Activated CD4-positive, alpha-beta T cell treated with anti-CD3 and anti-CD28 coated beads for 36 hours (primary cell): Measurements from ENCODE around the gene ANKH. TPM values are rescaled to one million over a fixed set of nuclear protein-coding genes. Genes with fewer than 3 reads are reported as not detected.

Experiments
- ATAC-seq: fragments of 200-7000 bp; cut with Tn5 transposase; one replicate; pipeline ENCODE4 v1.10.0; 2021; ENCODE audit warnings: mild to moderate bottlenecking, moderate library complexity
- CTCF ChIA-PET: fragments of 350-600 bp; sonication (Branson Sonifier 250); formaldehyde crosslinking; loops from one replicate; lab custom pipeline; 2021; ENCODE audit warnings: antibody characterized with exemption; lab: Charles Lee
- POLR2A ChIA-PET: fragments of 350-600 bp; sonication (Branson Sonifier 250); formaldehyde crosslinking; loops from one replicate; lab custom pipeline; 2021; ENCODE audit warnings: antibody characterized with exemption, inconsistent platforms; lab: Charles Lee
- DNase-seq: peaks from one replicate; pipeline ENCODE4 v3.0.0-alpha.2; 2020
- H3K27ac Mint-ChIP-seq: one replicate; pipeline ENCODE4 v1.8.0; 2021; ENCODE audit warnings: mixed read lengths
- H3K27me3 Mint-ChIP-seq: one replicate; pipeline ENCODE4 v1.8.0; 2021; ENCODE audit warnings: mixed read lengths
- H3K36me3 Mint-ChIP-seq: one replicate; pipeline ENCODE4 v1.8.0; 2021; ENCODE audit warnings: low read depth, mixed read lengths
- H3K4me1 Mint-ChIP-seq: one replicate; pipeline ENCODE4 v1.8.0; 2021; ENCODE audit warnings: mixed read lengths
- H3K4me3 Mint-ChIP-seq: one replicate; pipeline ENCODE4 v1.8.0; 2021; ENCODE audit warnings: mild to moderate bottlenecking, moderate library complexity, mixed read lengths
- H3K9me3 Mint-ChIP-seq: one replicate; pipeline ENCODE4 v1.8.0; 2021; ENCODE audit warnings: low read depth, mixed read lengths
- intact Hi-C, 2 experiments: fragments of 100-400 bp; cut with DNase I in 1 of 2; cut with micrococcal nuclease in 1 of 2; formaldehyde crosslinking; loops; one replicate each; pipeline versions ENCODE4 v1.14.2 to v1.15.1; 2022 to 2024; cut with DNase I, micrococcal nuclease
- total RNA-seq, 2 experiments: library from RNA; stranded (reverse); gene quantifications; one replicate each; pipeline ENCODE4 v1.2.3, GENCODE V29; 2021

ANKH gene
- total RNA-seq, 2 experiments from 2014 or later: 72.8 to 76.4 TPM

- Mint-ChIP-seq H3K4me1 (peaks cover 33% of the 10 kb centered on the region), H3K27me3 (no peaks in the 10 kb centered on the region), H3K4me3 (no peak overlapping the region), H3K36me3 (peaks cover 54% of the 10 kb centered on the region), H3K9me3 (no peaks in the 10 kb centered on the region), H3K27ac (no peak overlapping the region)
- ChIA-PET POLR2A (no interaction called here), CTCF (interaction anchor here (0.5 kb wide), 1 partner anchor 472 kb away, joined by 3 read pairs; no protein-coding TSS in a partner anchor)
- no peak for ATAC-seq
- no peak for DNase-seq
- intact Hi-C loops: no loop called here
Measured at GRCh38 chr5:14679595-14679994, 192.0 kb downstream of the ANKH start.

GRCh38 chr5:14678773-14679334 is 192.7 kb downstream of the ANKH start:
- Mint-ChIP-seq H3K9me3 (no peaks in the 10 kb centered on the region), H3K36me3 (peaks cover 60% of the 10 kb centered on the region), H3K27me3 (no peaks in the 10 kb centered on the region), H3K27ac (peak overlapping the region; percentile 55), H3K4me1 (peaks cover 39% of the 10 kb centered on the region), H3K4me3 (no peak overlapping the region)
- DNase-seq: no peak
- ATAC-seq: no peak
- POLR2A ChIA-PET: no interaction called here
- CTCF ChIA-PET: interaction anchor here (0.8 kb wide), 1 partner anchor 214 kb away, joined by 3 read pairs; no protein-coding TSS in a partner anchor
- intact Hi-C loops: no loop called here

GRCh38 chr5:14676320-14676719 is 195.3 kb downstream of the ANKH start:
- H3K36me3 Mint-ChIP-seq: peaks cover 56% of the 10 kb centered on the region
- CTCF ChIA-PET: interaction anchor here (0.6 to 3.3 kb wide), 3 partner anchors 9 to 1446 kb away, joined by 4 to 12 read pairs (median 8); no protein-coding TSS in a partner anchor
- no peaks in the 10 kb centered on the region for H3K27me3 Mint-ChIP-seq
- ATAC-seq: peak; percentile 61
- peak overlapping the region; percentile 87 for H3K27ac Mint-ChIP-seq
- intact Hi-C loops: no loop called here
- POLR2A ChIA-PET: no interaction called here
- peaks cover 63% of the 10 kb centered on the region for H3K4me1 Mint-ChIP-seq
- H3K4me3 Mint-ChIP-seq: peak overlapping the region; percentile 38
- H3K9me3 Mint-ChIP-seq: no peaks in the 10 kb centered on the region
- DNase-seq: peak; percentile 52

GRCh38 chr5:14675865-14676300 is 195.7 kb downstream of the ANKH start:
- Mint-ChIP-seq H3K4me1 (peaks cover 68% of the 10 kb centered on the region), H3K4me3 (peak overlapping the region; percentile 38), H3K27me3 (no peaks in the 10 kb centered on the region), H3K27ac (peak overlapping the region; percentile 87), H3K9me3 (no peaks in the 10 kb centered on the region), H3K36me3 (peaks cover 54% of the 10 kb centered on the region)
- ATAC-seq: peak; percentile 34
- ChIA-PET POLR2A (no interaction called here), CTCF (interaction anchor here (0.7 to 3.3 kb wide), 5 partner anchors 9 to 292 kb away, joined by 3 to 12 read pairs (median 8); no protein-coding TSS in a partner anchor)
- no peak for DNase-seq
- intact Hi-C loops: no loop called here

- ChIA-PET POLR2A (no interaction called here), CTCF (interaction anchor here (0.7 to 3.3 kb wide), 8 partner anchors 8 to 293 kb away, joined by 3 to 12 read pairs (median 4); no protein-coding TSS in a partner anchor)
- Mint-ChIP-seq H3K27me3 (no peaks in the 10 kb centered on the region), H3K4me1 (peaks cover 71% of the 10 kb centered on the region), H3K4me3 (peak overlapping the region; percentile 38), H3K36me3 (peaks cover 50% of the 10 kb centered on the region), H3K9me3 (no peaks in the 10 kb centered on the region), H3K27ac (peak overlapping the region; percentile 87)
- ATAC-seq: peak; percentile 56
- intact Hi-C loops: no loop called here
- no peak for DNase-seq
Measured at GRCh38 chr5:14674983-14675854, 196.4 kb downstream of the ANKH start.

GRCh38 chr5:14673443-14673842 is 198.1 kb downstream of the ANKH start:
- Mint-ChIP-seq H3K27me3 (no peaks in the 10 kb centered on the region), H3K9me3 (no peaks in the 10 kb centered on the region), H3K36me3 (peaks cover 46% of the 10 kb centered on the region), H3K27ac (peak overlapping the region; percentile 91), H3K4me3 (no peak overlapping the region), H3K4me1 (peaks cover 83% of the 10 kb centered on the region)
- ChIA-PET CTCF (interaction anchor here (1.1 to 1.5 kb wide), 2 partner anchors 12 to 25 kb away, joined by 5 to 6 read pairs; no protein-coding TSS in a partner anchor), POLR2A (no interaction called here)
- DNase-seq (no peak), ATAC-seq (no peak)
- intact Hi-C loops: no loop called here

- H3K4me1 Mint-ChIP-seq: peaks cover 84% of the 10 kb centered on the region
- peaks cover 45% of the 10 kb centered on the region for H3K36me3 Mint-ChIP-seq
- no peak for DNase-seq
- no peaks in the 10 kb centered on the region for H3K9me3 Mint-ChIP-seq
- H3K4me3 Mint-ChIP-seq: no peak overlapping the region
- ATAC-seq: no peak
- ChIA-PET POLR2A (no interaction called here), CTCF (interaction anchor here (0.7 to 1.5 kb wide), 5 partner anchors 8 to 321 kb away, joined by 3 to 6 read pairs (median 5); no protein-coding TSS in a partner anchor)
- intact Hi-C loops: no loop called here
- peak overlapping the region; percentile 91 for H3K27ac Mint-ChIP-seq
- H3K27me3 Mint-ChIP-seq: no peaks in the 10 kb centered on the region
Measured at GRCh38 chr5:14672484-14673394, 198.8 kb downstream of the ANKH start.

- H3K9me3 Mint-ChIP-seq: no peaks in the 10 kb centered on the region
- DNase-seq: no peak
- no peak for ATAC-seq
- H3K27me3 Mint-ChIP-seq: no peaks in the 10 kb centered on the region
- H3K4me1 Mint-ChIP-seq: peaks cover 90% of the 10 kb centered on the region
- ChIA-PET POLR2A (no interaction called here), CTCF (interaction anchor here (0.7 to 1.5 kb wide), 4 partner anchors 9 to 320 kb away, joined by 3 to 6 read pairs (median 4); no protein-coding TSS in a partner anchor)
- H3K27ac Mint-ChIP-seq: peak overlapping the region; percentile 91
- intact Hi-C loops: no loop called here
- peaks cover 45% of the 10 kb centered on the region for H3K36me3 Mint-ChIP-seq
- peak overlapping the region; percentile 37 for H3K4me3 Mint-ChIP-seq
Measured at GRCh38 chr5:14672082-14672481, 199.5 kb downstream of the ANKH start.

- Mint-ChIP-seq H3K36me3 (peaks cover 45% of the 10 kb centered on the region), H3K27ac (peak overlapping the region; percentile 91), H3K4me3 (peak overlapping the region; percentile 37), H3K9me3 (no peaks in the 10 kb centered on the region), H3K27me3 (no peaks in the 10 kb centered on the region), H3K4me1 (peaks cover 93% of the 10 kb centered on the region)
- POLR2A ChIA-PET: no interaction called here
- ATAC-seq (peak; percentile 50), DNase-seq (no peak)
- CTCF ChIA-PET: interaction anchor here (1.2 kb wide), 1 partner anchor 14 kb away, joined by 5 read pairs; no protein-coding TSS in a partner anchor
- intact Hi-C loops: loop anchor here in 1 of 2 experiments (2.0 kb wide), 1 partner anchor 321 kb away; no protein-coding TSS in a partner anchor
Measured at GRCh38 chr5:14671414-14671813, 200.2 kb downstream of the ANKH start.

GRCh38 chr5:14669975-14670374 is 201.6 kb downstream of the ANKH start:
- no peak for DNase-seq
- CTCF ChIA-PET: interaction anchor here (0.6 to 1.6 kb wide), 4 partner anchors 14 to 269 kb away, joined by 3 to 5 read pairs (median 3); no protein-coding TSS in a partner anchor
- H3K27me3 Mint-ChIP-seq: no peaks in the 10 kb centered on the region
- intact Hi-C loops: loop anchor here (2.0 to 10.0 kb wide), 8 partner anchors 88 to 1797 kb away; partner anchors contain the start of genes ANKH (in 1 of the 2), OTULINL (in 1 of the 2), TRIO (in 1 of the 2) and ZNF622 (in 1 of the 2)
- peaks cover 85% of the 10 kb centered on the region for H3K4me1 Mint-ChIP-seq
- POLR2A ChIA-PET: interaction anchor here (0.5 kb wide), 1 partner anchor 13 kb away, joined by 4 read pairs; no protein-coding TSS in a partner anchor
- ATAC-seq: peak; percentile 32
- no peak overlapping the region for H3K4me3 Mint-ChIP-seq
- no peaks in the 10 kb centered on the region for H3K9me3 Mint-ChIP-seq
- H3K27ac Mint-ChIP-seq: peak overlapping the region; percentile 70
- H3K36me3 Mint-ChIP-seq: peaks cover 45% of the 10 kb centered on the region
